NCI-H1436 treated with DMSO at 0.1 percent for 48 hours (cell line): ENCODE results near the gene SLC25A41.
A peak's percentile ranks its signal among the peaks of the same experiment; 100 is the strongest.
"Not testable (repeated sequence)": the region's sequence is repeated elsewhere in the genome, so short reads cannot be mapped to it uniquely, and the experiment has no call there.

Source experiments
- DNase-seq: peaks from one replicate; lab custom pipeline; 2025; lab: John Stamatoyannopoulos, UW

The SLC25A41 gene

GRCh38 chr19:6412061-6412446, 21.5 kb downstream of the SLC25A41 start:
- DNase-seq, result no peak

- DNase-seq, result no peak
These were observed 24.2 kb downstream of the SLC25A41 start for GRCh38 chr19:6409346-6409745.

GRCh38 chr19:6406401-6406800, 27.2 kb downstream of the SLC25A41 start:
- no peak for DNase-seq

DNA sequence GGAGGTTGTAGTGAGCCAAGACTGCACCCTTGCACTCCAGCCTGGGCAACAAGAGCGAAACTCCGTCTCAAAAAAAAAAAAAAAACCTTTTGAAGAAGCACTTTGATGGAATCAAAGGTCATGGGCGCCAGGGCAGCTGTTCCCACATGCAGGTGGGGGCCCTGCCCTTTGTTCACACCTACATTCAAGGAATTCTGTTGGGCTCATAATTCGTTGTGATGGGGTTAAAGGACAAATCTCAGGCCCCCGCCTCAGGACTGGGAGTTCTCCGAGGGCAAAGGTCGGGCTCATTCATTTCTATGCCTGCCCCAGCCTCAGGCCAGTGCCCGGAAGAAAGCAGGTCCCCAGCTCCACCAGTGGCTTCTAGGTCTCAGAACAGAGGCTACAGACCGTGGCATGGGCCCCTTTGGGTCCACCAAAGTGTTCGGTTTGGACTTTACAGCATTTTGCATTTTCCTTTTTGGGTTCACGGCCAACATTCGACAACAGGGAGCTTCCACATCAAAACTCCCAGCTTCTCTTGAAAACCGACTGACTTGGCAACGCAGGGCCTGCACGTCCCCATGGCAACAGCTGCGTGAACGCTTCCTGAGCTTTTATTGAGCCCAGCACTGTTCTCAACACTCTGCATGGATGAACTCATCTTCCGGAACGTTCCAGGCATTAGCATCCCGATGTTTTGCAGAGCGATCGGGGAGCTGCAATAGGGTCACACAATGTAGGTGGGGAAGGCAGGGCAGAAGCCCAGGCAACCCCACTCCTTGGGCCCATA, 30.5 kb downstream of the SLC25A41 start:
- no peak for DNase-seq

GRCh38 chr19:6402058-6402457, 31.5 kb downstream of the SLC25A41 start:
- no peak for DNase-seq

GRCh38 chr19:6400062-6400944, 33.3 kb downstream of the SLC25A41 start:
- not testable (repeated sequence) for DNase-seq

- no peak for DNase-seq
These were observed 37.3 kb downstream of the SLC25A41 start for GRCh38 chr19:6396305-6396704.

DNA sequence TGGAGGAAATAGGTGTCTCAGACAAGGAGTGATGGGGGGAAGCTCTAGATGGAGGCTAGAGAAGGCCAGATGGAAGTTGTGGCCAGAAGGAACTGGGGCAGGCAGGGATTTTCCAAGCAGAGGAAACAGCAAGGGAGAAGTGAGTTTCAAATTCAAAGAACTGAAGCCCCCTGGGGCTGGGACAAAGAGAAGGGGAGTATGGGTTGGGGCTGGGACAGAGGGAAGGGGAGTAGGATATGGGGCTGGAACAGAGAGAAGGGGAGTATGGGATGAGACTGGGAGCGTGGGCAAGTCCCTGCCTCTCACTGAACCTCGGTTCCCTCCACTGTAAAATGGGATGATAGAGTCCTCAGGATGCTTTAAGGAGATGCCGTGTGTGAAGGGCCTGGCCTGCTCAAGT, 38.7 kb downstream of the SLC25A41 start:
- DNase-seq, result no peak

DNA sequence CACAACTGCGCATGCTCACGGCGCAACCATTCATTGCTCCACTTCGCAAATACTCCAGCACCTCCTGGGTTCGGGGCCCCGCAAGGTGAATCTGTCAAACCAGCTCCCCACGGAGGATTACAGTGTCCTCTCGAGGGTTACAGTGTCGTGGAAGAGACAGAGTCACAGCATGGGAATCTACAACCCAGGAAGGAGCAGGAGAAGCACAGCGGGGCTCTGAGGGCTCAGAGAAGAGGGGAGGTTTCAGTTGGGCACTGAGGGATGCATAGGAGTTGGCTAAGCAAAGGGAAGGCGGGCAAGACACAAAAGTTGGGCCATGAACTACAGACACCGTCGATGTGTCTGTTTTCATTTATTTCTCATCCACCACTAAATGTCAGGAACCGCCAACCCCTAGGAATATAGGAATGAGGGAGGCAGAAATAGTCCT, 39.6 kb downstream of the SLC25A41 start:
- no peak for DNase-seq

DNA sequence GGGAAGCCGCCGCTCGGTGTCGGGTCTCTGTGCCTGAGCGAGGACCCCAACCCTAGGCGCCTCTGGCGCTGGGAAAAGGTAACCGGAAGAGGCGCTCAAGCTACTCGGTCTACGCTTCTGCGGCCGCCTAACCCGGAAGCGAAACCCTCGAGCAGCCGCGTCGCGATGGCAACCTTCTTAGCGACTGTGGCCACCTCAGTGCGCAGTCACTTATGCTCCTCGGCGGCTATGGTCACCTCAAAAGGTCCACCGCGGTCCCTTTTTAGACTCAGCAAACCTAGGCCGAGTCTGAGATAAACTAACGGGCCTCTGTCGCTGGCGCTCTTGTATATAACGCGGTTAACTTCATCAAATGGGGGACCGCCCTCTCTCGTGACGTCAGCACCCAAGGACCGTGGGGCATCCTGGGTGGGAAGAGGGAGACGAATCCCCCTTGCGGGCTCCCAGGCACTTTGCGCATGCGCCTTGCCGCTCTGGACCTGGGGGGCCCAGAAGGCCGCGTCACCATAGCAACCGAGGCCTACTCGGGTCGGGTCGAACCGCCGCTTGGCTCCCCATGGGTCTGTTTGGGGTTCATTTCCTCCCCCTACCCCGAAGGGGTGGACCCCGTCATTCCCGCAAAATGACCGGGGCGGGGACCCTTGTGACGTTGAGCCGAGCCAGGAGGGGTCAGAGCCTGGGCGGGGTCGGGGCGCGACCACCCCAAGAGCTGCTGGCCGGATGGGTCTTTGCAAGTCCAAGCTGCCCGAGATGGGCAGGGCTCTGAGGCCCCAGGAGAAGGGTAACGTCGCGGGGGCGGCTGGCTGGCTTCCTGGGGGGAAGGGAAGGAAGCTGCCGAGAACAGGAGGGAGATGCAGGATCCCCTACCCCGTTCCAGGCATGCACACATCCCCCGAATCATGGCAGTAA, 40.2 kb downstream of the SLC25A41 start, which contains the start of gene GTF2F1:
Gene GTF2F1 (minus strand): TSS at position 91 of the 909 bp plus-strand sequence. CDS start 169 bp downstream, outside the sequence.
- DNase-seq, result peak; percentile 71

DNA sequence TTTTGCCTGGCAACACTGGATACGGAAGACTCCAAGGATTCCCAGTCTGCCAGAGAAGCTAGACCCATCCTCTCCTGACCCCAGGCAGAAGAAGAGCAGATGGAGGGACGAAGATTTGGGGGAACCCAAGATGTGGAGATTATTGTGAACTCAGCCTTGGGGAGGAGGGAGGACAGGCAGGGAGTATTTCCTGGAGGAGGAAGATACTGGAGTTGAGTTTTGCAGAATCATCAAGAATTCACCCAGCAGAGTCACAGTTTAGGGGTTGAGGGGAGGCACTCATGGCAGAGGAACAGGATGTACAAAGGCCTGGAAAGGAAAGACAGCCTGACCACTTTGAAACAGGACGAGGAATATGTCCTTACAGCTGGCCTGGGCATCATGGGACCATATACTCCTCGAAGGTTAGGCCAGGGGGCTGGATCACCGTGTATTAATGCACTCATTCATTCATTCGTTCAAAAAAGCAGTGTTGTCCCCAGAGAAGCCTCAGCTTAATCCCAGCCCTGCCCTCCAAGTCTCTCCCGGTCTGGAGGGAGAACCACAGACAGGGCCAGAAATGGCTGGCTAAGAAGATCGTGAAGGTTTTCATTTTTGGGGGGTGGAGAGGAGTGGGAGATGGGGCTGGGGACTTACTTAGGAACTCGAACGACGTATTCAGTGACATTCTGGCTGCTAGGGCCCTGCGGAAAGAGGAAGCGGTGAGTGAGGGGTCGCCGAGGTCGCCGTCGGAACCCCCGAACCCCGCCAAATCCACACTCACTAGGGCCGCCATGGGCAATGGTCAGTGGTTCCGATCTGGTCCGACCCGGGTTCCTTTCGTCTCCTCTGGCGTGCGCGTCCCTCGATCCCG, 41.1 kb downstream of the SLC25A41 start:
- no peak for DNase-seq

GRCh38 chr19:6387372-6387771, 46.2 kb downstream of the SLC25A41 start:
- no peak for DNase-seq

GRCh38 chr19:6384381-6384780, 49.2 kb downstream of the SLC25A41 start:
- DNase-seq, result no peak

DNA sequence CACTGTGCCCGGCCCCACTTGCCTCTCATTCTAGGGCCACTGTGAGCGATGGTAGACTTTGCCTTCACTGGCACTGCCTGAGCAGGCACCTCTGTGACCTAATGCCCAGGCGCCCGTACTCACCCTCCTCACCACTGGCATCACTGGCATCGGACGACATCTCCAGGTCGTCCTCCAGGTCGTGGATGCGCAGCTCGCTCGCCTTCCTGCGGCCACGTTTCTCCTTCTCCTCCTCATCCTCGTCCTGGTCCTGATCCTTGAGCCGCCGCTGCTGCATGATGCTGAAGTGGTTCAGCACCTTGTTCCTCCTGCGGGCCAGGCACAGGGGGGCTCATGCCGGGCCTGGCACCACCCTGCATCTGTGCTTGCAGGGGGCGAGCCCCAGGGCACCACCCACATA, 50.4 kb downstream of the SLC25A41 start:
- no peak for DNase-seq

DNA sequence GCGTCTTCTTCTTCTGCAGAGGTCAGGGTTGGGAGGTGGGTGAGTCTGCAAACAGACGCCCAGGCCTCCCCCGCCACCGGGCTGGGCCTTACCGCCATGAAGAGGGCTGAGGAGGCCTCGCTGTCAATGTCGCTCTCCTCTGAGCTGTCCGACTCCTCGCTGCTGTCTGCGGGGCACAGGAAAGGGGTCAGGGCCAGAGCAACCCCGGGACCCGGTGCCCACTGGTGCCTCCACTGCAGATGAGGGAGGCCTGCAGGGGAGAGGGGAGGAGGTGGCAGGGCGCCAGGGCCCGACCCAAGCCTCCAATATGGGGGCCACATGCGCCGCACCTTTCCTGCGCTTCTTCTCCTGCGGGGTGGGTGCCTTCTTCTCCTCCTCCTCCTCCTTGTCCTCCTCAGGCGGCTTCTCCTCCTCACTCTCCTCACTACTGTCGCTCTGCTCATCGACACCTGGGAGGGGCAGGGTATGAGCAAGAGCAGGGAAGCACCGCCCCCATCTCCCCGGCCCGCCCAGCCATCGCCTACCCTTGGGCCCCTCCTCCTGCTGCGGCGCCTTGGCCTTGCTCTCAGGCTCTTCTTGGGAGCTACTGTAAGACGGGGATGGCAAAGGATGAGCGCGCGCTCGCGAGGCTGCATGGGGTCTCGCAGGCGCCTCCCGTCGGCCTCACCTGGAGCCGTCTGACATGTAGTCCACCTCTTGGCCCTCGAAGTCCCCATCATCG, 52.4 kb downstream of the SLC25A41 start:
- no peak for DNase-seq

- no peak for DNase-seq
These were observed 53.8 kb downstream of the SLC25A41 start for GRCh38 chr19:6379744-6380143.

DNA sequence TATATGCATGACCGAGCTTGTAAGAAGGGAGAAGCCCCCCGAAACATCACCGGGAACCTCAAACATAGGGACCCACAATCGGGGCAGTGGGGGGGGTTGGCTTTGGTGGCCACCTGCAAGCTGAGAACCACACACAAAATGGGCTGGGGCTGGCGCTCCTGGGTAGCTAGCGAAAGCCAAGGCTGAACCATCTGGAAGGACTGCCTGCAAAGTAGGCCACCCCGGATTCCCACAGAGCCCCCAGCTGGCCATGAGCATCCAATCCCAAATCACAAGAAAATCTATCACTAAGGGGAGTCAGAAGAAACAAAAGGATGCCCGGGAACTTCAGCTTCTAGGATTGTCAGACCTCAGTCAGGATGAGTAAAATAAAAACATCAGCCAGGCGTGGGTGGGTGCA, 55.1 kb downstream of the SLC25A41 start:
- DNase-seq, result no peak

DNA sequence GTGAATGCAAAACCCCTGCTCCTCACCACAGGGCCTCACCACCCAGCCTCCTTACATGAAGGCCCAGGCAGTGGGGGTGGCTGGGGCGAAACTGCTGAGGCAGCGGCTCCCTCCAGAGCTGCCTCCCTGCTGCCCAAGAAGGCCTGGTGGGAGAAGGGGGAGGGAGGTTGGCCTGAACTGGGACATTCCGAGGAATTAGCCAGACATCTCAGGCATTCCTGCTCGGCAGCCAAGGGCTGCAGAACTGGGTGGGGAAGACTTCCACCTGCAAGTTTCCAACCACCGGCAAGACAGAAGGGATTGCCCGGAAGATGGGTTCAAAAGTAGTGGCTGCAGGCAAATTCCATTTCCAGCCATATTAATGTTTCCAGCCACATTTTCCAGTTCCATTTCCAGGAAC, 55.5 kb downstream of the SLC25A41 start:
- DNase-seq, result no peak

DNA sequence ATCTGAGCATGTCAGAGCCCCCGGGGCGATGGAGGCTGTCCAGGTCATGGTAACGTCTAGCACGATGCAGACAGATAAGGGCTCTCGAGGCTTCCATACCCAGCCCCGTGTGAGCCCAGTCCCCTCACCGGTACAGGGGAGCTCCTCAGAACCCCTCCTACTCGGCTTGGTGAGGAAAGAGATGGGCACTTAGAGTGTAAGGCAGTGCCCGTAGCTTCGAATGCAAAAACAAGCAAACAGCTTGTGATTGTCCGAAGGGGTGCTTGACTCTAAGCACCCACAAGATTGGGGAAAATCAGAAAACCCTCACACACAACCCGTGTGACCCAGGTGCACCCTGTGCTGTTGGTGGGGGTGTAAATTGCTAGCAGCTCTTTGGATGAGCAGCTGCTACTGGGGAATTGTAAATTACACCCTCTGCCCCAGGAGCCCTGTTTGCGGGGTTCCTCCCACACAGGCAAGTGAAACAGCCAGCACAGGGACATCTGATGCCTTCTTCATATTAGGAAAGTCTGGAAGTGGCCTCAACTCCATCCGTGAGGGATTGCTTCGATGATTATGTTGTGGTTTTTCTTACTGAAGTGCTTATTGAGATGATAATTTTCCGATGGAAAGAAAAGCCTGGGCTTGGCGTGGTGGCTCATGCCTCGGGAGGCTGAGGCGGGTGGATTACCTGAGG, 56.9 kb downstream of the SLC25A41 start:
- no peak for DNase-seq
